Measurements from ENCODE around the gene RAB40B. TPM values are rescaled to one million over a fixed set of nuclear protein-coding genes. Genes with fewer than 3 reads are reported as not detected.

The RAB40B gene
- total RNA-seq, 2 donors from 2014 or later: 12.8 to 16.7 TPM

DNA sequence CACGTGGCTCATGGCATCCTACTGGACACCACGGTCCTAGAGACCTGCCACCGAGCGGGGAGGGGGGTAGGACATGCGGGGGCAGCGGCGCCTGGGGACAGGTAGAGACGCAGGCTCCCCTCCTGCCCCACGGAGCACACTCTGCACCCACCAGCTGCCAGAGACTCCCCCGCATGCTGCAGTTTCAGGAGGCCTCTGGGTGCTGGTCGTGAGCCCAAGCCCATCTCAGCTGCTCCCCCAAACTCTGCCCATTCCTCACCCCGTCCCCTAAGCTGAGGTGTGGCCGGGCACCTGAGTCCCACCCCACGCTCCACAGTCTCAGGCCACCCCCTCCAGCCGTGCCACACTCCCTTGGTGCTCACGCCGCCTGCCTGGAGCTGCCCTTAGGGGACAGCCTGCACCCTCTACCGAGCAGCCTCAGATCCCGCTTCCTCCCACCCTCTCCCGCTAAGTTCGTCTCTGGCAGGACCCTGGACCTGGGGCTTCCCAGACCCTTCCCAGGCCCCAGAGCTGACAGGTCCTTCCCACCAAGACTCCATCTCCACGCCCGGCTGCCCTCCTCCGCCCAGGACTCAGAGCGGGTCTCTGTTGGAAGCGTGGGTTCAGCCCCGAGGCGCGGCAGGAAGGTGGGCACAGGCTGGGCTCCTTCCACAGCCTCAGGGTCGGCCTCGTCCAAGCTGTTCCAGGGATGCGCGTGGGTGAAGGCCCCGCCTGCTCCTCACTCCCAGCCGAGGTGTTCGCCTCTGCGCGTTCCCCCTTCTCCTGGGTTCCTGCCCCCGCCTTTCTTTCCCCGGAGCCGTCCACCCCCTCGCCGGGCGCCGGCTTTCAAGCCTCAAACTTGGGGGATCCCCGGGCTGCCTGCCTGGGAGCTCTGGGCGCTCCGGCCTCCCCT is 1.3 kb downstream of the RAB40B start:
- intact Hi-C loops (cut with DNase I): no loop called here
- DNase-seq (no peak), ATAC-seq (peak in 1 of 2 donors; percentile 3)

DNA sequence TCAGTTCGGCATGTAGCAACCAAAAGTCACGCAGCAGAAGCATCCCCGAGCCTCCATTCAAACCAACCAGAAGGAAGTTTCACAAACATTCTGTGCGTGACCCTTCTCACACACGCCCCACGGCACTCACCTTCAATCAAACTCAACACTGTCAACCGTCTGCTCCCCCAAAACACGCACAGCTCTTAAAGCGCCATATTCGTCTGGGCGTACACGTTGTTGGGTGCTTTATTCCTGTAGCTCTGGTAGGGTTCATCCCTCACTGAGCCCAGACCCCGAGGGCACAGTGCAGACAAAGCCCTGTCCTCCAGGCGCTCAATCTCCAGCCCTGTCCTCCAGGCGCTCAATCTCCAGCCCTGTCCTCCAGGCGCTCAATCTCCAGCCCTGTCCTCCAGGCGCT is 2.2 kb downstream of the RAB40B start:
- intact Hi-C loops (cut with DNase I): no loop called here
- DNase-seq (no peak), ATAC-seq (no peak)

DNA sequence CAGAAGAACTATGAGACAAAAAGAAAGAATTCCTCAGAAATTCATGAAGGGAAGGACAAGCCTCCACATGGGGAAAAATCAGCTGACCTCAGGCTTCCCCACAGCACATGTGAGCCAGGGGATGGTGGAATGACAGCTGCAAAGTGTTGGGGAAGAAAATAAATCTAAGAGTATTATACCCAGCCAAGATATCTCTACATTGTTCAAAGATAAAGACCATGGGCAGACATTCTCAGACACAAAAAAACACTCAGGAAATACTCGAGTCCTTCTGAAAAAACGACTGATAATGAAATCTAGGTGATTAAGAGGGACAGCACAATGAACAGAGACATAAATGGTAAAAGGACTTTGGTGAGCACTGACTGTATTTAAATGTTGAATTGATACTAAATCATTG is 3.9 kb downstream of the RAB40B start:
- ATAC-seq (no peak), DNase-seq (no peak)
- intact Hi-C loops (cut with DNase I): no loop called here

DNA sequence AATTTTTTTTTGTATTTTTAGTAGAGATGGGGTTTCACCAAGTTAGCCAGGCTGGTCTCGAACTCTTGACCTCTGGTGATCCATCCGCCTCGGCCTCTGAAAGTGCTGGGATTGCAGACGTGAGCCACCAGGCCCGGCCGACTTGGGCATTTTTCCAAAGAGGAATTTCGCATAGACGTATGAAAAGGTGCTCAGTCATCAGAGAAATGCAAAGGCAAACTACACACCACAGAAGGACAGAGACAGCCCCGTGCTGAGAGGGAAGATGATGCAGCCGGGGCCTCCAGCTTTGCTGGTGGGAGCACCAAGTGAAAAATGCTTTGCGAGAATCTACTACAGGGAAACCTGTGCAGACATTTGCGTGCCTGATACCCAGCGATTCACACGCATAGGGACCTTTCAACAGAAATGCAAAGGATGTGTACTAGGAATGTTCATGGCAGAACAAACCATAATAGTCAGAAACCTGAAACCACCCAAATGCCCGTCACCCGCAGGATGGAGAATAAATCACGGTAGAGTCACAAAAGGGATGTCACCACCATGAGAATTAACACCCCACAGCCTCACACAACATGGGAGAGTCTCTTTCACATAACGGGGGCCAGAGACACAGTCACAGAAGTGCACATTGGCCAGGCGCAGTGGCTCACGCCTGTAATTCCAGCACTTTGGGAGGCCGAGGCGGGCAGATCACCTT is 5.2 kb downstream of the RAB40B start:
- ATAC-seq: no peak
- no peak for DNase-seq
- intact Hi-C loops (cut with DNase I): no loop called here

DNA sequence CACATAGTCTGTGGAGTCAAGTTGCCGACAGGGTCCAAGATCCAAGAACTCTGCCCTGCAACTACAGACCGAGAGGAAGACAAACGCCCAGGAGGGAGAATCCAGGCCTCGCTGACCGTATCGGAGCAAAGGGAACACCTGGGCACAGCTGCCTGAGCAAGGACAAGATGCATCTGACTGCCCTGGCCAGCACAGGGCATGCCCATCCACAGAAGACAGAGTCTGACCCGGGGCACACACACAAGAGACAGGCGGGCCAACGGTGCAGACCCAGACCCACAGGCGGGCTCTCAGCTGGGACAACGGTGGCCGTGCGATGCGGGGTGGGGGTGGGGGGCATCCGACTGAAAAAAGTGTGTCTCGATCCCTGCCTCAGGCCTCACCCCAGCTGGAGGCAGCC is 6.2 kb downstream of the RAB40B start:
- no peak for ATAC-seq
- intact Hi-C loops (cut with DNase I): no loop called here
- DNase-seq: no peak

DNA sequence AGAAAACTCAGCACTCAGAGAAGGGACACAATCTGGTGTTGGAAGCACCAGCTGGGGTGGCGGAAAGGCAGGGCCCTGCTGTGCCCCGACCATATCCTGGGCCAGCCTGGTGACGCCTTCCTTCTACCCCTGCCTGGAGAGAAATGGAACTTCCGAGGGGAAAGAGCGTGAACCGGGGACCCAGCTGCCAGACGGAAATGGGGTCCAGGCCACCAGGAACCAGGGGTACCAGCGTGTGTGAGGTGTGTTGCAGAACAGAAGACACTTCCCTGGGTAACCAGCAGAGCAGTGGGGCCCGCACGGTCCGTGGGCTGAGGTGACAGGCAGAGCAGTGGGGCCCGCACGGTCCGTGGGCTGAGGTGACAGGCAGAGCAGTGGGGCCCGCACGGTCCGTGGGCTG is 6.8 kb downstream of the RAB40B start:
- DNase-seq (no peak), ATAC-seq (no peak)
- intact Hi-C loops (cut with DNase I): no loop called here

DNA sequence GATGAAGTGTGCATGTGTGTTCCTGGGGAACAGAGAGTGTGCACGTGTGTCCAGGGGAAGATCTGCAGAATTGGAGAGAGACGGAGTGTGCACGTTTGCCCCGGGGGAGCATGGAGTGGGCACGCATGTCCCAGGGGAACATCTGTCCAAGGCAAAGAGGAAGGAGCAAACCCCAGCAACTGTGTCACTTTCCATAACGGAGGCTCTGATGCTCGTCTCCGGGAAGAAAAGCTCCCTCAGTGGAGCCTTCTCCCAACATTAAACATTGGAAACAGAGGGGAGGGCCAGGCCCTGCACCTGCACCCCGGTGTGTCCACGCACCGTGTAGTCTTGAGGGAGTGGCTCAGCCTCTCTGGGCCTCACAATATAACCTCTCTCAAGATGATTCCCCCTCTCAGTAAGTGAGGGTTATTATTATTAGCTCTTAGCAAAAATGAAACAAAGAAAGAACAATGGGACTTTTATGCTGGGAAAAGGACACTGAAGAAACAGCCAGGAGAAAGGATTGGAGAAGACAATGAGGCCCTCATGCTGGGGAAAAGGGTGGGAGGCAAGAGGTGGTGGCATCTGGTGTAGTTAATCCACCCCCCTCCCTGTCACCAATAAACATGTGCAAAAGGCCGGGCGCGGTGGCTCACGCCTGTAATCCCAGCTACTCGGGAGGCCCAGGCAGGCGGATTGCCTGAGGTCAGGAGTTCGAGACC is 7.6 kb downstream of the RAB40B start:
- DNase-seq: no peak
- no peak for ATAC-seq
- intact Hi-C loops (cut with DNase I): no loop called here

DNA sequence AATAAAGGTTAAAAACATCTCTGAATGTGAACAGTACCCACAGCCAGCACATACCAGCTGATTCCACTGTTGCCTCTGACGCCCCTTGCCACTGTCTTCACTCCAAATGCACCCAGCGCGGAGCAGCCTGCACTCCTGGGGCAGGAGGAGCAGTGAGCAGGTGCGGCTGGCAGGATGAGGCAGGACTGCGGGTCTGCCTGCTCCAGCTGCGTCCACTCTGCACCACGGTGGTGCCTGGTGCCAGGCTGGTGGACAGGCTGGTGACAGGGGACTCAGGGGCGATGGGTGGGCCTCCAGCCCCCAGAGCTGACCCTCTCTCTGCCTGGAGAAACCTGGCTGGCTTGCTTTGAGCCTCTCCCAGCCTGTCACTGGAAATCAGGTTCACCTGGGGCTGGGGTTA is 9.4 kb downstream of the RAB40B start:
- ATAC-seq (peak in 1 of 2 donors; percentile 22), DNase-seq (no peak)
- intact Hi-C loops (cut with DNase I): no loop called here

DNA sequence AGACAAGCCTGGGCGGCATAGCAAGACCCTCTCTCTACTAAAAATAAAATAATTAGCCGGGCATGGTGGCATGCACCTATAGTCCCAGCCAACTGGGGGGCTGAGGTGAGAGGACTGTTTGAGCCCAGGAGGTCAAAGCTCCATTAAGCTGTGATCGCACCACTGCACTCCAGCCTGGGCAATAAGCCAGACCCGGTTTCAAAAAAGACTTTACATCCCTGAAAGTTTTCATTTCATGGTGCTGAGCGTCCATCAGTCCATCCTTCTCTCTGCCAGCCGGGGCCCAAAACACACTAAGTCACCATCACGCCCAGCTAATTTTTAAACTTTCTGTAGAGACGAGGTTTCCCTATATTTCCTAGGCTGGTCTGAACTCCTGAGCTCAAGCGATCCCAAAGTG is 10.6 kb downstream of the RAB40B start:
- DNase-seq (no peak), ATAC-seq (no peak)
- intact Hi-C loops (cut with DNase I): no loop called here

DNA sequence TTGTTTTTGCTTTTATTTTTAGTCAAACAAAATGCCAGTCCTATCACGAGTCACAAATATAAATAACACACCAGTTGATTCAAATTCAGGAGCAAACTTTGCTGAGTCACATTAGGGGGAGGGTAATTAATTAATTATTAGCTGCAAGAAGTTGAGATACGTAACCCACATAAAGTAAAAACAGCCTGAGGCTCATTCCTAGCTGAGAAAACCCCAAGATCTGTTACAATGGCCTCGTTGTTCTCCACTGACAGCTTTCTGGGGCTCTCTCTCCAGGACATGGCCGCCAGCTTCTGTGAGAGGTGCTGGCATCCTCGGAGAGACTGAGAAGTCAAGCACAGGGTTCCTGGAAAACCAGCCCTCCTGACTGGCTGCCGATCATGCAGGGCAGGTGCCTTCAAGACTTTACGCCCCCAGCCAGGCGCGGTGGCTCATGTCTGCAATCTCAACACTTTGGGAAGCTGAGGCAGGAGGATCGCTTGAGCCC is 11.1 kb downstream of the RAB40B start:
- no peak for ATAC-seq
- DNase-seq: no peak
- intact Hi-C loops (cut with DNase I): no loop called here

DNA sequence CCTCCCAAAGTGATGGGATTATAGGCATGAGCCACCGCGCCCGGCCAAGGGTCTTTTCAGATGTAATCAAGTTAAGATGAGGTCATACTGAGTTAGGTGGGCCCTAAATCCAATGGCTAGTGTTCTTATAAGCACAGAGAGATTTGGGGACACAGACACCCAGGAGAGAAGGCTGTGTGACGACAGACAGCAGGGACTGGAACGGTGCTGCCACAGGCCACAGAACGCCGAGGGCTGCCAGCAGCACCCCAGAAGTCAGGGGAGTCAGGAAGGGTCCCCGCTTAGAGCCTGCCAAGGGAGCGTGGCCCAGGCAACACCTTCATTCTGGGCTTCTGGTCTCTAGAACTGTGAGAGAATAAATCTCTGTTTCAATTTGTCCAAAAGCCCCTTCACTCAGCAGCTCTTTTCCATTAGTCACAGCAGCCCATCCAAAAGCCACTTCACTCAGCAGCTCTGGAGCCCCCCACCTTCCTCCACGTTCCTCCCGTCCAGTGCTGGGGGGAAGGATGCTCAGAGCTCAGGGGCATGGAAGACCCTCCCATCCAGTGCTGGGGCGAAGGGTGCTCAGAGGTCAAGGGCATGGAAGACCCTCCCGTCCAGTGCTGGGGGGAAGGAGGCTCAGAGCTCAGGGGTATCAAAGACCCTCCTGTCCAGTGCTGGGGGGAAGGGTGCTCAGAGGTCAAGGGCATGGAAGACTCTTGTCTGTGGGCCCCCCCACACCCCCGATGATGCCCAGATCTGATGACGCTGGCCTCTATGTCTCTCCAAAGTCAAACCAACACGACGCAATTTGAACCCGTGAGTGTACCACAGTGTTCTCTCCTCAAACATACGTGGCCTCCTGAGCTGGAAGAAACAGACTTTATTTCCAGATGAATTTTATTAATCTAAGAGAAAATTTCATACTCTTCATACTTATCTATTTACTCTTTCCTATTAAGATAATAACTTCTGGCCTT is 11.9 kb downstream of the RAB40B start:
- ATAC-seq (no peak), DNase-seq (no peak)
- intact Hi-C loops (cut with DNase I): no loop called here

DNA sequence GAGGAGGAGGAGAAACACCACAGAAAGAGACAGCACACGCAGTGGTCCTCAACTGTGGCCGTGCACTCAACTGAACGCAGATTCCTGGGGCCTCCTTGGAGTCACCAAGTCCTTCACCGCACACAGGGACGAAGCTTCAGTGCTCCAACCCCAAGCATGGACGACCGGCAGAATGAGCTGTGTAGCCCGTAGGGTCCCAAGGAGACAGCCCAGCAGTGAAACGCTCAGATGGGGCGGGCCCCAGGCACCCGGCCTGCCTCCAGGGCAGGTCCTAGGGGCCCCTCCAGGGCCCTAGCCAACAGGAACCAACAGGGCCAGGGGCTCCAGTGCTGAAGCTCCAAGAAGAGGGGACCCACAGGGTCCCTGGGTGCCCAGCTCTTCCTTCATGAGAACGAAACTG is 13.2 kb downstream of the RAB40B start:
- intact Hi-C loops (cut with DNase I): no loop called here
- DNase-seq (no peak), ATAC-seq (no peak)

DNA sequence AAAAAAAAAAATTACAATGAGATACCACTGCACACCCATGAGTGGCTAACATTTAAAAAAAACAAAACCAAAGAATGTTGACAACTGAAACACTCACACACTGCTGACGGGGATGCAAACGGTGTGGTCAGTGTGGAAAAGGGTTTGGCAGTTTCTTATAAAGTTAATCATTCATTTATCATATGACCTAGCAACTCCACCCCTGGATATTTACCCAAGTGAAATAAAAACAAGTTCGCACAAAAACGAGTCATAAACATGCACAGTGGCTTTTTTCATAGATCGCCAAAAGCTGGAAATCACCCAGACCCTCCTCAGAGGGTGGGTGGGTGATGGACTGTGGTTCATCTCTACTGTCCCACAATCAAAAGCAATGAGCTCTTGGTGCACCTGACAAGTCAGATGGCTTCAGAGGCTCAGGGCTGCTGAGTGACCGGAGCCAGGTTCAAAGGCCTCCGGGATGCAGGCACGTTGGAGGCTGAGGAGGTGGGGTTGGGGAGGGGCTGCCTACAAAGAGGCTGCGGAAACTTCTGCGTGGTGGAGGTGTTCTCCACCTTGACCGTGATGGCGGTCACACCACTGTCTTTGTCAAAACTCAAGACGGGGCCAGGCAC is 14.2 kb downstream of the RAB40B start:
- intact Hi-C loops (cut with DNase I): no loop called here
- ATAC-seq (no peak), DNase-seq (no peak)

DNA sequence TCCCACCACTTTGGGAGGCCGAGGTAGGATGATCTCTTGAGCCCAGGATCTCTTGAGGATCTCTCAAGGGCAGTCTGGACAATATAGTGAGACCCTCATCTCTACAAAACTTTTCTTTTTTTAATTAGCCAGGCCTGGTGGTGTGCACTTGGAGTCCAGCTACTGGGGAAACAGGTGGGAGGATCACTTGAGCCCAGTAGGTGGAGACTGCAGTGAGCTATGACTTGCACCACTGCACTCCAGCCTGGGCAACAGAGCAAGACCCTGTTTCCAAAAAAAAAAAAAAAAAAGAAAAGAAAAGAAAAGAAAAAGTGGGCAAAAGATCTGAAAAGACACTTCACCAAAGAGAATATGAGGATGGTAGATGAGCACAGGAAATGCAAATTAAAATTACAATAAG is 15.0 kb downstream of the RAB40B start:
- ATAC-seq: no peak
- intact Hi-C loops (cut with DNase I): no loop called here
- DNase-seq: no peak

DNA sequence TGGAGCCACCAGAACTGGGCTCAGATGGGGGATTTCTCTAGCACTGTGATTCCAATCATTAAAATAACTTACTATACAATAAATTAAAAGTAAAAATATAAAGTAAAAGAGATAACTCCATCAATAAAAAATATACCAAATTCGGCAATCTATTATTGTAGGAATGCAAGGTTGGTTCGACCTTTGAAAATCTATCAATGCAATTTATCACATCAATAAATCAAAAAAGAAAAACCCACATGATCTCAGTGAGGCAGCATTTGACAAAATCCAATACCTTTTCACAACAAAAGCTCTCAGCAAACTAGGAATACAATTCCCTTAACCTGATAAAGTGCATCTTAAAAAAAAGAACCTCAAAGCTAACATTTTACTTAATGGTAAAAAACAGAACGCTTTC is 17.0 kb downstream of the RAB40B start:
- DNase-seq (no peak), ATAC-seq (no peak)
- intact Hi-C loops (cut with DNase I): no loop called here

DNA sequence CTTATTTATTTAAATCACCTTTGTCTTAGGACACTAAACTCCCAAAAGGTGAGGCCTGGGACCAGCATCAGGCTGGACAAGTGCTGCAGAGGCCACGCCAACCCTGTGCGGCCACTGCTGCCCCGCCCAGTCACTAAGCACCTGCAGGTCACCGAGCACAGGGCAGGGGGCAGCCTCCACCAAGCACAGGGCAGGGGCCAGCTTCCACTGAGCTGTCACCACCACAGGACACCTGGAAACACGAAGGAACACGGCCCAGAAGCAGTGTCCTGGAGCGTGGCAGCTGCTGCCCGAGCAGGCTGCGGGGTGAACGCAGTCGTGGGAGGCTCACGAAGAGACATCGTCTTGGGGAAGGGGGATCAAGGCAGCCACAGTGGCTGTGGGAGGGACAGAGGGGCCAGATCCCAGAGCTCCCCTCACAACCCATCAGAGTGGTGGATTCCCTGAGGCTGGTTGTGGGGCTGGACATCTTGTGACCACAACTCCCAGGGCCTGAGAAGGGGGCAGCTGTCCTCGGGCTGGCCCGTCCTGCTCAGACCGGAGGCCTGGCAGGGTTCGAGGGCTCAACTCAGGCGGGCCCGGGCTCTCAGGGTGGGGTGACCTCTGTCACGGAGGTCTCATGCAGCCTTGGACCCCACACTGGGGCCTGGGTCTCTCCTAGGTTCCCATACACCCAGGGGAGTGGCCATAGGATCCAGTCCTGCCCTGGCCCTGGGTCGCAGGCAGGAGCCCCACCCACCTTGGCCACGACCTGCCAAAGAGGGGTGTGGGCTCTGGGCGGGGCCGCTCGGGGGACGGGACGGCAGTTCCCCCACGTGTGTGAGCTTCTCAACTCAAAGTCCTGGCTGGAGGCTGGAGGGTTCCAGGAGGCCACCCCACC is 18.7 kb downstream of the RAB40B start:
- no peak for ATAC-seq
- intact Hi-C loops (cut with DNase I): no loop called here
- DNase-seq: no peak

DNA sequence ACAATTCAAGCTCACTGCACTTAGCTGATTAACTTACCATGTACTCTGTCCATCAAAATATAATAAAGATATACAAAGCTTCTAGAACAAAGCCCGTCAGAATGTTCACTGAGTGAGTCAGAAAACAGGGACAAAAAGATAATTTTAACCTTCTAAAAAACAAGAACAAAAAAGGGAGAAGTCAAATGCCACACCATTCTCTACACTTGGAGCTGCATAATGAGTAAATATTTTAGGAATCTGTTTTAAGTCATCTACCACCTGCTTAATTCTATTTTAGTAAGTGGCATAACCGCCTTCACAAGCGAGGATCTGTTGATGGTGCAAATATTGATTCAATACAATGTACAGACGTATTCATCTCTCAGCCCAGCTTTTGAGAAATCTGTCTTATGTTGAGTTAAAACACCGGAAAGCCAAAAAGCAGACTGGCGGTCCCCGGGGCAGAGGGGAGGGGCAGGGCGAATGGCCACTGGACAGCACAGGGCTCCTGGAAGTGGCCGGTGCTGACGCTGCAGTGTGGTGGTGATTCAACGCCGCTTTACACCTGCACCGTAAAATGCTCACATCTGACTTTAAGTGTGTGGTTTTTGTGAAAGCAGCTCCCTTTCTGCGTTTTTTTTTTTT is 20.1 kb downstream of the RAB40B start:
- intact Hi-C loops (cut with DNase I): no loop called here
- DNase-seq (no peak), ATAC-seq (no peak)

All from left cardiac atrium (tissue), 4 donors.